ENCODE measurements around the gene SGIP1.
"Not testable (repeated sequence)": the region's sequence is repeated elsewhere in the genome, so short reads cannot be mapped to it uniquely, and the experiment has no call there.

The SGIP1 gene

DNA sequence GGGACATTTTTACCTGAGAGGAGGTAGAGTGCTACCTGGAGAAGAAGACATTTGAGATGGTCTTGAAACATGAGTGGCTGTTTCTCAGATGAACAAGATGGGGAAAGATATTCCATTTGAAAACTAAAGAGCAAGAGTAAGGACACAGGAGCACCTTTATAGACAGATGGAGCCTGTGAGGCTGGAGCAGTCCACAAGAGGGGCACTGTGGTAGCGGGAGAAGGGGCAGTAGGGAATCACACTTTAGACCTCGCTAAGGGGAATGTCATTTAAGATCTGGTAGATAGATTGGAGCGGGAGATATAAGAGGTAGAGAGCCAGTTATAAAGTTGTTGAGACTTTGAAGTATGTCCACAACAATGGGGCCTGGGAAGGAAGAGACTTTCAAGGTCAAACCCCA lies 241.7 kb downstream of the SGIP1 start:
- no peak for DNase-seq

DNA sequence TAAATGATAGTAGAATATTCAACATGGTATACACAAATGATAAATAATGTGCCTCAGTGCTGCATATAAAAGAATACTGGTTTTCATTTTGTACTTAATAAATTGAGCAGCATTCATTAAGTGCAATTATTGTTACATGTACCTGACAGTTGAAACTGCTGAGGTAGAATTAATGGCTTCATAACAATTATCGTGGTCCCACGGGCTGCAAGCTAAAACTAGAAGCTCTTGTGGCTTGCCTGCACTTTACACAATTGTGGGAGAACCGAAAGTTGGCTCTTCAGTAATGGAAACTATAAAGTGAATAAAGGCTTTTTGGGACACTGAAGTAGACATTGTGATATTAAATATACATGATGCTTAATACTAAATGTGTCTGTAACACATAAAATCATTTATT lies 243.9 kb downstream of the SGIP1 start:
- no peak for DNase-seq

DNA sequence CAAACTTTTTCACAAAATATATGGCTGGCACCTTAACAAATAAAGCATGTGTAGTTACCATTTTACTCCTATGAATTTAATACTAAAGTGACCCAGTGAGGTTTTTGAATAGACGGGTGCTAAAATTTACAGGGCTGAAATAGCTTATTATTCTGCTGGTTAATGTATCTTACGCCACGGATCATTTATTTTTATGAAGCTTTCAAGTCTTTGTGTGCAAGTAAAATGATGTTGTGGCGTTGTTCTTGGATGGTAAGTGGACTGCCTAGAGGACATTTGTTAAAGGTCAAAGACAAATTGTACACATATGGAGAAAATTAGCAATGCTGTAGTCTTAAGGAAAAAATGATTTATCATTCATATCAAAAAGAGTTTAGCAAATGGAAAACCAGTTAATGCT lies 244.3 kb downstream of the SGIP1 start:
- DNase-seq = no peak

DNA sequence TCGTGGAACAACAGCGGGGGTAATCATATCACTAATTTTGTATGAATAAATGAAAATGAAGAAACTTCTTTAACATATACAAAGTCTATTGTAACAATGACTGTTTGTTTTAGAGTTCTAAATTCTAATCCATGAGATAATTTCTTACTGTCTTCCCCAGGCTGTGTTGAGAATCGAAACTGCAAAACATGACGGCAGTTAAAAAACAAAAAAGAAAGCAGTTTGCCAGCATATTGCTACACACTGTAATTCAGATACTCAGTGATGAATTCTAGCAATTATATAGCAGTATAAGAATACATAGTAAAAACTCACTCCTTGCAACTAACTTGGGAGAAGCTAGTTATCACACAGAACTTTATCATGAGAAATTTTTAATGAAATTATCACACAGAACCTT lies 245.0 kb downstream of the SGIP1 start:
- DNase-seq = no peak

DNA sequence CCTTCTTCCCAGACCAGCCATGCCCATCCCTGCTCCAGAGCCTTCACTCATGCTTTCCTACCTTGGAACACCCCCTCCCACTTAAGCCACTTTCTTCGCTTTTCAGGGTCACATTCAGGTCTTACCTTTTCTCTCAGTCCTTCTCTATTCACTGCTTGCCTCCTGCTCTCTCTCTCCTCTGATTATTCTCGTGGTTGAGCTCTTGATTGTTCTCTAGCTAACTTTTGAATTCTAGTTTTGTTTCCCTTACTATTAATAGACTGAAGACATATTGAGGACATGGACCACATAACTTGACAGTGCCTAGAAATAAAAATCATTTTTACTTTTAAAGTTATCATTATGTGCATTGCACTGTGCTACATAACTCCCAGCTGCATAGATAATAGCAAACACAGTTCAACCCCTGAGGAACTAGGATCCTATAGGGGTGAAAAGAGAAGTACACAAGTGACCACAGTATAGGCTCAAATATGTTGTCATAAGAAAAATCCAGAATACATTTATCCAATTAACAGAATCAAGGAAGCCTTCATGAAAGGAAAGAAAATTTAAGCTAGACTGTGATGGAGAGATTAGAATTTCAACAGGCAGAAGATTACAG lies 245.6 kb downstream of the SGIP1 start:
- no peak for DNase-seq

DNA sequence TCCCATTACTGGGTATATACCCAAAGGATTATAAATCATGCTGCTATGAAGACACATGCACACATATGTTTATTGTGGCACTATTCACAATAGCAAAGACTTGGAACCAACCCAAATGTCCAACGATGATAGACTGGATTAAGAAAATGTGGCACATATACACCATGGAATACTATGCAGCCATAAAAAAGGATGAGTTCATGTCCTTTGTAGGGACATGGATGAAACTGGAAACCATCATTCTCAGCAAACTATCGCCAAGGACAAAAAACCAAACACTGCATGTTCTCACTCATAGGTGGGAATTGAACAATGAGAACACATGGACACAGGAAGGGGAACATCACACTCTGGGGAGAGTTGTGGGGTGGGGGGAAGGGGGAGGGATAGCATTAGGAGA lies 251.8 kb downstream of the SGIP1 start:
- DNase-seq = not testable (repeated sequence)

DNA sequence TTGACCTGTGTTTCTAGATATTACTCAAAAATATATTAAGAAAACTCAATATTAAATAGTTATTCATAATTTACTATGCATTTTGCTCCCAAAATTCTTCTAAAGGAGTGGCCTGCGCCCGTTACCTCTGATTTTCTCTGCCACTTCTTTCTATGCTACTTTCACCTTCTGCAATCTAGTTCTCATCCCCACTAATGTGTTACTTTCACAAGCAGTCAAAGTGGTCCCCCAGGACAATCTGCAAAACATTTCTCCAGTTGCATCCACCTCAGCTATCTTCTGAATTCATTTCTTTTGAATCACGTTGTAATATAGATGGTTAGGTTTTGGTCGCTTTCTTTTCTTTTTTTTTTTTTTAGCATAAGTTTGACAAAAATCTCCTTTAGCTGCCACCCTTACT lies 253.7 kb downstream of the SGIP1 start:
- DNase-seq = peak; percentile 36

DNA sequence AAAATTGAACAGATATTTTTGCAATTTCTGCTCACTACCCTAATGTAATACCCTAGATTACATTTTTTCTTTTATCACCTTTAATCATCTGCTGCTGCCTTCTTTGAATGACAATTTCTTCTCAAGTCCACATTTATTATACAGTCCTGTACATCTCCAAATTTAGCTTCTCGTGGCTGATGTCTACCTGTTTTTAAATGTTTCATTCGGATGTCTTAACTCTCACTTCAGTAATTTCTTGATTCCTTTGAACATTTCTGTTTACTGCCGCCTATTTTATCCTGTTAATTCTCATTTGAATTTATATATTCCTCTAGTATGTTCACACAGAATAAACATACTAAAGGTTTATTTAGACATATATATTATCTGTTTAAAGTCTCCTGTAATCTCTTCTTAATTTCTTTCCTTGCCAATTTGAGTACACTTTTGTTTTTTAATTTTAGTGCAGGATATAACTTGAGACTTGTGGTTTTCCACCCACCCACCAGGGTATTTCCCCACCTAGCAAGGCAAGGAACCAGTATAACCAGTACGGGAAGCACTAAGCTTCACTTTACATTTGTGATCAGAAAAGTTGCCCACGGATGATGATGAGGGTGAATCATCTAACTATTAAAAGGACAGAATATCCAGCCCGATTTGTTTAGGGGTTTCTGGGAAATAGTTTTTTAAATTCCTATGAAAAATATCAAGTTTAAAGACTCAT lies 254.4 kb downstream of the SGIP1 start:
- DNase-seq = peak; percentile 72

DNA sequence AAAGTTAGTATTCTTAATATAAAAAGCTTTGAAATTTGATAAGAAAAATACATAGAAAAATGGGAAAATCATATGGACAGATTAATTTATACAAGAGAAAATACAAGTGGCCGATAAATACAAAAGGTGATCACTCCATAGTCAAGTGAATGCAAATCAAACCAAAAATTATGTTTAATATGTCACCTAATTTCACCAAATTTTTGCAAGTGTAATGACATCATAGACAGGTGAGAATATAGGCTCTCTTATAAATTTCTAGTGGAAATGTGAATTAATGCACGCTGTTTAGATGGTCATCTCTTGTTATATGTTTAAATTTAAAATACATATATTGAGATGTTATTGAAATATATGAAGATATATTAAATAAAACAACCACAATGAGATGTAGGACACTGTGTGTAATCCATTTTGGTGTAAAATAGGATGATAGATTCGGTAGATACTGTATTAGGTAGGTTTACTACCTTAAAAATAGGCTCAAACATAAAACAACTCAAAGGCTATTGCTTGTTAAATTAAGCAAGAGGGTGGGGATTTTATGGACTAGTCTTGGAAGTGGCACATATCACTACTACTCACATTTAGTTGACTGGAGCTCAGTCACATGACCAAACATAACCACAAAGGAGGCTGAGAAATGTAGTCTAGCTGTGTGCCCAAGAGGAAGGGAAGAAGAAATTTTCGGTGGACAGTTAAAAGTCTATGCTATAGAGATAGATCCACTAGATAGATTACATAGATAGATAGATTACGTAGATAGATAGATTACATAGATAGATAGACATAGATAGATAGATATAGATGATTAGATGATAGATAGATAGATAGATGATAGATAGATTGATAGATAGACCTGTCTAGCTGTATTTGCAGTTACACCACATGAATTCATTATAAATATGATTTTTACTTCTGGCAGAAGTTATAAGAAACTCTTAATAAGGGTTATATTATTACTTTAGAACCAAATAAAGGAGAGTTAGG lies 258.0 kb downstream of the SGIP1 start:
- DNase-seq = no peak

DNA sequence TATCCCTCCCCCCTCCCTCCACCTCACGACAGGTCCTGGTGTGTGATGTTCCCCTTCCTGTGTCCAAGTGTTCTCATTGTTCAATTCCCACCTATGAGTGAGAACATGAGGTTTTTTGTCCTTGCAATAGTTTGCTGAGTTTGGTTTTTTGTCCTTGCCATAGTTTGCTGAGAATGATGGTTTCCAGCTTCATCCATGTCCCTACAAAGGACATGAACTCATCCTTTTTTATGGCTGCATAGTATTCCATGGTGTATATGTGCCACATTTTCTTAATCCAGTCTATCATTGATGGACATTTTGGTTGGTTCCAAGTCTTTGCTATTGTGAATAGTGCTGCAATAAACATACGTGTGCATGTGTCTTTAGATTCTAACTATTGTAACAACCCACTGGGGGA lies 261.9 kb downstream of the SGIP1 start:
- DNase-seq = not testable (repeated sequence)
